COLO668 (cell line): Measurements from ENCODE around the gene SUPT4H1.
"Not testable (repeated sequence)": the region's sequence is repeated elsewhere in the genome, so short reads cannot be mapped to it uniquely, and the experiment has no call there.

Experiments
- DNase-seq: peaks from one replicate; lab custom pipeline; 2025; ENCODE audit not compliant: unreplicated experiment; lab: John Stamatoyannopoulos, UW

Gene SUPT4H1

GRCh38 chr17:58341861-58342475, 10.0 kb downstream of the SUPT4H1 start:
- DNase-seq = no peak

GRCh38 chr17:58341136-58341860, 10.7 kb downstream of the SUPT4H1 start:
- not testable (repeated sequence) for DNase-seq

GRCh38 chr17:58340405-58340876, 11.6 kb downstream of the SUPT4H1 start:
- no peak for DNase-seq

GRCh38 chr17:58339755-58340404, 12.1 kb downstream of the SUPT4H1 start:
- DNase-seq = no peak

GRCh38 chr17:58338841-58339754, 12.9 kb downstream of the SUPT4H1 start:
- no peak for DNase-seq

- DNase-seq = no peak
Measured at GRCh38 chr17:58338454-58338840, 13.6 kb downstream of the SUPT4H1 start.

GRCh38 chr17:58337600-58338453, 14.2 kb downstream of the SUPT4H1 start:
- DNase-seq = no peak

- DNase-seq = no peak
Measured at GRCh38 chr17:58337210-58337599, 14.8 kb downstream of the SUPT4H1 start.

GRCh38 chr17:58336456-58337209, 15.4 kb downstream of the SUPT4H1 start:
- no peak for DNase-seq

GRCh38 chr17:58335779-58336455, 16.1 kb downstream of the SUPT4H1 start:
- no peak for DNase-seq

- DNase-seq = no peak
Measured at GRCh38 chr17:58335061-58335731, 16.8 kb downstream of the SUPT4H1 start.

GRCh38 chr17:58334661-58335060, 17.3 kb downstream of the SUPT4H1 start:
- DNase-seq = no peak

GRCh38 chr17:58334256-58334655, 17.7 kb downstream of the SUPT4H1 start:
- no peak for DNase-seq

- no peak for DNase-seq
Measured at GRCh38 chr17:58333736-58334207, 18.2 kb downstream of the SUPT4H1 start.

GRCh38 chr17:58332778-58333735, 18.9 kb downstream of the SUPT4H1 start:
- no peak for DNase-seq

- DNase-seq = no peak
Measured at GRCh38 chr17:58331815-58332777, 19.9 kb downstream of the SUPT4H1 start.
